ENCODE results near the gene PDE2A.
A peak's percentile ranks its signal among the peaks of the same experiment; 100 is the strongest.

Gene PDE2A

GRCh38 chr11:72704028-72704782 lies 30.0 kb upstream of the PDE2A start:
- DNase-seq, result no peak

DNA sequence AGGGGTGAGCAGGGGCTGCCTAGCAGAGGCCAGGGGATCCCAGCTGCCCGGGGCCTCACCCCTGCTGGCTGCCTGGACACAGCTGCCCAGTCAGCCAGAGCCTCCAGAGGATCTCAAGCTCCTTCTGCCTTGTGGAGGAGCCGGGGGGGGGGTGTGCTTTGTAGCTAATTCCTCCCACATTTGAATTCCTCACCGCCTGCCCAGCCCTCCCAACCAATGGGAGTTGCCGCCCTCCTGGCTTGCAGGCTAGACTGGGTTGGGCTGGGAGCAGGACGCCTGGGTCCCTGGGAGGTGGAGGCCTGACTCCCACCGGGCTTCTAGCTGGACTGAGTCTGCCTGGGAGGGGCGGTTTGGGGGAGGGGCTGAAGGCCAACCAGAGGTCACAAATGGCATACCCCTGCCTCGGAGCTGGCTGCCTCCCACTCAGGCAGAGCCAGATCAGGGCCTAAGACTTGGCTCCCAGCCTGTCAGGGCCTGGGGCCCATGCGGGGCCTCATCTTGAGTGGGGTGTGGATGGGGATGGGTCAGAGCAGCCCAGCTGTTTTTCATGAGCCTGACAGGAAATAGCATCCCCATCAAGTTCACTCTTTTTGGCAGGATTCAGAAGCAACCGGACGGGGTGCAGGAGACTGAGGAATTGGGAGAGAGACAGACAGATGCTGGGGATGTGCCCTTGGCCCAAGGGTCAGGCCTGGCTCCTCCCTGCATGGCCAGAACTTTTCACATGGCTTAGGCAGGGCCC lies 29.2 kb upstream of the PDE2A start:
- no peak for DNase-seq

DNA sequence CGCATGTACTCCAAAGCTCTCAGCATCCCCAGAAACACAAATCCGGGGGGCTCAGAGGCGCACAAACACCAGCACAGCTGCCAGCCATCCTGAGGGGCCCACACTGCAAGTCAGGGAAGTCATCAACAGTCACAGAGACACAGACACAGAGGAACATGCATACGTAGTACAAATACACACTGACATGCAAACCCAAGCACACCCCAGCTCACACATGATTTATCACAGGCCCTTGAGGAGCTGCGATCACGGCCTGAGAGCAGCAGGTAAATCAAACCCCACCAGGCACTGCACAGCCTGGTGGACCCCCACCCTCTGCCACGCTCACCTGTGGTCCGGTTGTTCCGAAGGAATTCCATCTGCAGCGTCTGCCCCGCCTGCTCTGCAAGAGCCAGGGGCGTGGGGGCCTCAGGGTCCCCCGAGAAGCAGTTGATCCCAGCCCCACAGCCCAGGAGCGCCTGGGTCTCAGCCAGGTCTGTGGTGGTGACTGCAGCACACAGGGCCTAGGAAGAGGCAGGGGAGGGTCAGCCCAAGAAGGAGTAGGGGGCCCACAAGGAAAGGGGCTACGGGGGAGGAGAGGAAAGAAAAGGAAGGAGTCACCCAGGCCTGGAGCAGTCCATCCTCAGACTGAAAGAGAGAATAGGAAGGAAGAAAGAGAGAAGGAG lies 28.5 kb upstream of the PDE2A start:
- no peak for DNase-seq

GRCh38 chr11:72702096-72702495 lies 27.9 kb upstream of the PDE2A start:
- DNase-seq, result no peak

GRCh38 chr11:72701466-72701865 lies 27.2 kb upstream of the PDE2A start:
- no peak for DNase-seq

DNA sequence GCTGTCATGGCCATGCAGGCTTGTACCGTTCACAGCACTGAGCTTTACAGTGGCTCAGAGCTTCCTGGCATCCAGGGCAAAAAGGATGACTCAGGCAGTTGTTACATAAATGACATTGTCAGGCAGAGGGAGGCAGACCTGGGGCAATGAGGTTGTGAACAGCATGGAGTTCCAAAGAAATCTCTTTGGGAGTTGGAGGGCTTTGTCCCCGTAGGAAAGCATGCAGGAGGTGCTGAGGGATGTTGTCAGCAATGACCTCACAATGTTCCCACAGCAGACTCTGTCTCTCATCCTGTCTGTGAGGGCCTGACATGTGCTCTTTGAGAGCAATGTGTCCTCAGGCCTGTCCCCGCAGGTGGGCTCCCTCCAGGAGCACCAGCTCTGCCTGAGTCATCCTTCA lies 25.9 kb upstream of the PDE2A start:
- no peak for DNase-seq

GRCh38 chr11:72697814-72698213 lies 23.6 kb upstream of the PDE2A start:
- DNase-seq, result no peak

GRCh38 chr11:72696866-72697700 lies 22.9 kb upstream of the PDE2A start:
- no peak for DNase-seq

- DNase-seq, result no peak
Measured at GRCh38 chr11:72695354-72695753, 21.1 kb upstream of the PDE2A start.

GRCh38 chr11:72693271-72693968 lies 19.2 kb upstream of the PDE2A start:
- DNase-seq, result no peak

GRCh38 chr11:72692498-72693237 lies 18.4 kb upstream of the PDE2A start:
- DNase-seq, result no peak

GRCh38 chr11:72690166-72690565 lies 15.9 kb upstream of the PDE2A start:
- DNase-seq, result no peak

DNA sequence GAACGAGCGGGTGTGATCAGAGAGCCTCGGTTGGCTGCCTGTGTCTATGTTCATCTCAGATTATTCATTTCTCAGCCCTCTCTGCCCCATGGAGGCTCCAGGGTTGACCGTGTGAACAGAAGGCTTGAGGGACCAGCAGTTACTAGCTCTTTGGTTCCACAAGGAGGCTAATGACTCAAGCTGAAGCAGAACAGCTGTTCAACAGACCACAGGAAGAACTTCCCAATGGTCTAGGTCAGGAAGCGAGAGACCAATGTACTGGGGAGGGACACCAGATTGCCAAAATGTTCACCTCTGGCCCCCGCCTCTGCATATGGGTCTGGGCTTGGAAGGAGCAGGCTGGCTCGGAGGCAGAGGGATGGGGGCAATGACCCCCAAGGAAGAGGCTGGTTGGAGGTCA lies 14.7 kb upstream of the PDE2A start:
- DNase-seq, result no peak

DNA sequence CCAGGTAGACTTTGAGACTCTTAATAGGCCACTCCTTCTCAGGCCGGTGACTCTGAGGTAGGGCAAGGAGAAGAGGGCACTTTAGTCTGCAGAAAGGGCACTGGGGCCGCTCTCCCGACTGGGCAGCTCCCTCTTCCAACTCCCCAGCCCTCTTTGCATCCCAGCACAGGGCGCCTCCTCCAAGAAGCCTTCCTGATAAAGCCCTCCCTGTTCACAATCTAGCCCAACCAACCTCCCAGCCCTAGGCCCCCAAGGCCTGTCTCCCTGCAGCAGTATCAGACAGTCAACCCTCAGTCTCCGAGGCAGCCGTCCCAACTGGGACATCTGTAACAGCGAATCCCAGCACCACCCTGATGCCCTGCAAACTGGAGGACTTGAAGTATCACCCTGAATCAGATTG lies 14.3 kb upstream of the PDE2A start:
- no peak for DNase-seq

DNA sequence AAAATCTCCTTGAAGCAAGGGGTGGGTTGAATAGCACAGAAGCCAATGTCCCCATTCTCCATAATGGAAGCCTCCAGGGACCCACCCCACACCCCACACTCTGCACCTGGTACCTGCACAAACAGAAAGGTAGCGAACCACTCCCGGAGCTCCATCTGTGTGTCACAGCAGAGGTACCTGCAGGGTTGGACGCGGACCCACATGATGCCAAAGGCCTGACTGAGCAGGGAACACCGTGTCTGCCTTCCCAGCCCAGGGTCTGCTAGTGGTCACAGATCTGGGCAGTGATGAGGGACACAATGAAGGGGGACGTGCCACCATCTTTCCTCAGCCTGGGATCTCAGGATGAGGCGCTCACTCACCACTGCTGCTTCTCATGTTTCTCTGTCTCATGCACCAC lies 13.1 kb upstream of the PDE2A start:
- no peak for DNase-seq

GRCh38 chr11:72686639-72687220 lies 12.5 kb upstream of the PDE2A start:
- DNase-seq, result no peak

DNA sequence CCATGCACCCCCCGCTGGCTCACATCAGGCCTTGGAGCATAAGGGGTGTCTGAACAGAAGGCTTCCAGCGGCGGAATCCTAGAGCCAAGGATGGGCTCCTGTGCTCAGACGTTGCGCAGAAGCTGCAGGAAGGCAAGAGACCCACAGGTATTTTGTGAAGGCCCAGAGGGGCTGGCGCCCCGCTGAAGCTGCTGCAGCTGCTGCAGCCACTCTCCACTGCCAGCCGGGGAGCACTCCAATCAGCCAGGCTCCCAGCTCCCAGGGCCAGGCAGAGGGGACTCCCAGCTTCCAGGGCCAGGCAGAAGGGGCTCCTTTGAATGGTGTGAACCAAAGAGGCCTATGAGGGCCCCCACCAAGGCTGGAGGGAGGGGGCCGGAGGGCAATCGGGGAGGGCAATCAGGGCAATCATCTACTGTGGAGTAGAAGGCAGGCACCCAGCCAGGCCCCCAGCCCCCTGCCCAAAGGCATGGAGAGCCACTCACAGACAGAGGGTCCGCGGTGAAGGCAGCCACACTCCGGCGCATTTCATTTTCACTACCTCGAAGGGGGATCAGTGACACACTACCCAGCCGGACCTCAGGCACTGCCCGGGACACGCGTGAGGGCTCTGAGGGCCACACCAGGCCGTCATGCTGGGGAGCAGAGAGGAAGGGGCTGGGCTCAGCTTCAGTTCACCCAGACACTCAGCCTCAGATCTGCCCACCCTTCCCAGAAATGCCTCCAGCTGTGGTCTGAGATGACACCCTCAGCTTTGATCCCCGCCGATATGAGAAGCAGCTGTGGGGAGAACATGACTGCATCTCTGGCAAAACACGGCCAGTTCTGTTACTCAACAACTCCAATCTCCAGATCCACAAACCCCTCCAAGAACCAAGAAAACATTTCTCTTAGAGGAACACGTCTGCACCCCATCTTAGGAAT lies 11.6 kb upstream of the PDE2A start:
- no peak for DNase-seq

- DNase-seq, result peak in 1 of 2 experiments; percentile 33
Measured at GRCh38 chr11:72684236-72684912, 10.2 kb upstream of the PDE2A start.

GRCh38 chr11:72683782-72684200 lies 9.6 kb upstream of the PDE2A start:
- peak in 1 of 2 experiments; percentile 48 for DNase-seq

Data from NCI-H1930 (cell line).